ENCODE measurements around the gene FIGN. TPM values are rescaled to one million over a fixed set of nuclear protein-coding genes. Genes with fewer than 3 reads are reported as not detected.

Gene FIGN
- total and polyA plus RNA-seq, 11 donors, result 3.0 to 16.5 (median 12.1) TPM

- no peaks in the 10 kb centered on the region for H3K27me3 ChIP-seq
- DNase-seq (no peak), ATAC-seq (no peak)
- H3K36me3 ChIP-seq, result no peaks in the 10 kb centered on the region
- intact Hi-C loops (cut with DNase I), result no loop called here
- H3K27ac ChIP-seq, result no peak overlapping the region
- H3K9me3 ChIP-seq, result no peaks in the 10 kb centered on the region
- no peaks in the 10 kb centered on the region for H3K4me1 ChIP-seq
- TF ChIP-seq POLR2A (IDR thresholded peaks at IDR 0.05) (no peak), CTCF (IDR thresholded peaks at IDR 0.05) (no peak)
- WGBS, 4 donors, result 75 to 83% (median 78%) methylated on average over 5 of the region's 5 CpGs
- H3K4me3 ChIP-seq, result no peak overlapping the region
Measured at GRCh38 chr2:163778045-163778781, 42.4 kb upstream of the FIGN start.

GRCh38 chr2:163775304-163775703 lies 39.5 kb upstream of the FIGN start:
- no peaks in the 10 kb centered on the region for H3K9me3 ChIP-seq
- no peak for TF ChIP-seq POLR2A (IDR thresholded peaks at IDR 0.05)
- TF ChIP-seq CTCF (IDR thresholded peaks at IDR 0.05), result no peak
- H3K4me3 ChIP-seq, result no peak overlapping the region
- intact Hi-C loops (cut with DNase I), result no loop called here
- DNase-seq (no peak), ATAC-seq (no peak)
- 35 to 67% (median 64%) methylated on average over 1 of the region's 1 CpG for WGBS, 4 donors
- no peaks in the 10 kb centered on the region for H3K36me3 ChIP-seq
- no peaks in the 10 kb centered on the region for H3K4me1 ChIP-seq
- no peaks in the 10 kb centered on the region for H3K27me3 ChIP-seq
- H3K27ac ChIP-seq, result no peak overlapping the region

GRCh38 chr2:163774862-163775261 lies 39.1 kb upstream of the FIGN start:
- intact Hi-C loops (cut with DNase I), result no loop called here
- H3K27ac ChIP-seq, result no peak overlapping the region
- H3K9me3 ChIP-seq, result no peaks in the 10 kb centered on the region
- no peaks in the 10 kb centered on the region for H3K27me3 ChIP-seq
- ATAC-seq (peak in 2 of 4 donors; percentile 66 to 90), DNase-seq (no peak)
- no peaks in the 10 kb centered on the region for H3K4me1 ChIP-seq
- H3K36me3 ChIP-seq, result no peaks in the 10 kb centered on the region
- 55 to 77% (median 64%) methylated on average over 2 of the region's 2 CpGs for WGBS, 4 donors
- H3K4me3 ChIP-seq, result no peak overlapping the region
- TF ChIP-seq POLR2A (IDR thresholded peaks at IDR 0.05) (no peak), CTCF (IDR thresholded peaks at IDR 0.05) (no peak)

GRCh38 chr2:163773276-163773675 lies 37.5 kb upstream of the FIGN start:
- intact Hi-C loops (cut with DNase I), result no loop called here
- 88 to 94% (median 94%) methylated on average over 3 of the region's 3 CpGs for WGBS, 4 donors
- no peaks in the 10 kb centered on the region for H3K36me3 ChIP-seq
- DNase-seq (no peak), ATAC-seq (no peak)
- TF ChIP-seq CTCF (IDR thresholded peaks at IDR 0.05) (no peak), POLR2A (IDR thresholded peaks at IDR 0.05) (no peak)
- H3K4me3 ChIP-seq, result no peak overlapping the region
- H3K27me3 ChIP-seq, result no peaks in the 10 kb centered on the region
- no peak overlapping the region for H3K27ac ChIP-seq
- no peaks in the 10 kb centered on the region for H3K9me3 ChIP-seq
- no peaks in the 10 kb centered on the region for H3K4me1 ChIP-seq

All from heart left ventricle (tissue), 16 donors.